Measurements from ENCODE around the gene SRC.
"Not testable (repeated sequence)": the region's sequence is repeated elsewhere in the genome, so short reads cannot be mapped to it uniquely, and the experiment has no call there.

Gene SRC

DNA sequence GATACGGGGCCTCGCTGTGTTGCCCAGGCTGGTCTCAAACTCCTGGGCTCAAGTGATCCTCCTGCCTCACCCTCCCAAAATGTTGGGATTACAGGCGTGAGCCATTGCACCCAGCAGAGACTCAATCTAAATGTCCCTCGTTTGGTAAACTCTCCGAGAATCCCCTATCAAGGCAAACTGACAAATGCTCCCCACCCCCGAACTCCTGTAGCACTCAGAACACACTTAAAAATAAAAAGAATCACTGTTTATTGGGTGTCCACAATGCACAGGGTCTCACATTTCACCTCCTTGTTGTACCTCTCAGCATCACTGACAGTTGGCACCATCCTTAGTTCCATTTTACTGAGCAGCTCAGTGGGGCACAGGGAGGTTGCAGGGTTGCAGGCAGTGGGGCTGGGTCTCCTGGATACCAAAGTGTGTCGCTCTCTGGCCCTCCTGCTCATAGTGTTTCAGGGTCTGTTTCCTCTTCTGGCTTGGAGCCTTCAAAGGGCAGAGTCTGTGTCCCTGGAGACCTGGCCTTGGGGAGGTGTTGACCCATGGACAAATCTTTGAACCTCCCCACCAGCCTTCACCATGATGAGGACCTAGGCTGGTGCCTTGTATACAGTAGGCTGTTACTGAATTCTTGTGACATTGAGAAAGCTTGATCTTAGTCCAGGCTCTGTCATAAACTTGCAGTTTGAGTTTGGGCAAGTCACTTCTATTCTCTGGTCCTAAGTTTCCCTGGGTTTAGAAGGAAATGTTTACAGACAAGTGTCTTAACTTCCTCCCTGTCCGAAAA lies 8.5 kb upstream of the SRC start:
- no peak for DNase-seq

GRCh38 chr20:37338380-37338779 lies 7.6 kb upstream of the SRC start:
- not testable (repeated sequence) for DNase-seq

- no peak for DNase-seq
Observed at GRCh38 chr20:37339208-37339607, 6.7 kb upstream of the SRC start.

- not testable (repeated sequence) for DNase-seq
Observed at GRCh38 chr20:37339764-37340109, 6.2 kb upstream of the SRC start.

DNA sequence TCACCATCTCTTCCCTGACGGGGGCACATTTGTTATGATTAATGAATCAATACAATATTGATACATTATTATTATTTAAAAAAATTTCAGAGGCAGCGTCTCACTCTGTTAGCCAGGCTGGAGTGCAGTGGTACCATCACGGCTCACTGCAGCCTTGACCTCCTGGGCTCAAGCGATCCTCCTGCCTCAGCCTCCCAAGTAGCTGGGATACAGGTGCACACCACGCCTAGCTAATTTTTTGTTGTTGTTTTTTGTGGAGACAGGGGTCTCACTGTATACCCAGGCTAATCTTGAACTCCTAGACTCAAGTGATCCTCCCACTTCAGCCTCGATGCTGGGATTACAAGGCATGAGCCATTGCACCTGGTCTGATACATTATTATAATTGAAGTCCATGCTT lies 4.9 kb upstream of the SRC start:
- DNase-seq: no peak

GRCh38 chr20:37341632-37342031 lies 4.3 kb upstream of the SRC start:
- no peak for DNase-seq

GRCh38 chr20:37342231-37343177 lies 3.4 kb upstream of the SRC start:
- no peak for DNase-seq

DNA sequence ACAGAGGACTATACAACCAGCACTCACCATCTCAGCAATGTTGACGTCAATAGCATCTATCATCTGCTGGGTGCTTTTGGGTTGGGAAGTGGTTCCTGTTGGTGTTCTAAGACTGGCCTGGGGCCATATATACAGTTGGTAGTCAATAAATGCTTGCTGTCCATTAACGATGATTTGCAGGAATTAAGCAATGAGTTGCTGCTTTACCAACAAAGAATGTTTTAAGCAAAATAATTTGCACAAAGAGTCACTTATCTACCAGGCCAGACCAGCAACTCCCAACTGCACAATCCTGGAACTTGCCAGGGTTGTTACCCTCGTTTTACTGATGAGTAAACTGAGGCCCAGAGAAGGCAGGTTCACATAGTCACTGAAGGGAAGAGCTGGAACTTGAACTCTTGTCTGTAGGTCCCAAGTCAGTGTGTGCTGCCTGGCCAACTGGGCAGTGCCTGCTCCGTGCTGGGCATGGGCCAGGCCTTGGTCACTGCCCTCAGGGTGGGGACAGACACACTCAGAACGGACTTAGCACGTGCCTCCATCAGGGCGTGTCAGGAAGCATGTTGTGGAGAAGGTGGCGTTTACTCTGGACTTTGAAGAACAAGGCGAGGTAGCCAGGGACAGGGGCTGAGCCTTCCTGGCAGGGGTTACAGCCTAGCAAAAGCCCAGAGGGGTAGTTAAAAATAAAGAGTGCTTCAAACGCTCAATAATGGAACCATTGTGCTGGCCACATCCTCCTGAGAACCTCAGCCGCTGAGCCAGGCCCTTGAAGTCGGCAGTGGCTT lies 2.5 kb upstream of the SRC start:
- DNase-seq: no peak

DNA sequence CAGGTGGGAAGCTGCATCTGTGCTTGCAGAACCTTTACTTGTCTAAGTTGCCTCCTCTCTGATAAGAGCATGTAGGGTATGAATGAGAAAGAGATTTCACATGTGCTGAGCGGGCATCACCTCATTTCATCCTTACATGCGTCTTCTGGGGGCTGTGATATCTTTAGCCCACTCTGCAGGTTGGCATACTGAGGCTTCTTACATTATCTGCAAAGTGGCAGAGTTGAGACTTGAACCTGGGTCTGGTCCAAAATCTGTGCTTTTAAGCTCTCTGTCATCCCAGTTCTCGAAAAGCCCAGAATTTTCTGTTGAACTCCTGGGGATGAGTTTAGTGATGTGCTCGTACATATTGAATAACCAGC lies 2.0 kb upstream of the SRC start:
- no peak for DNase-seq

GRCh38 chr20:37344506-37345338 lies 1.2 kb upstream of the SRC start:
- DNase-seq: no peak

GRCh38 chr20:37346236-37346534 lies 245 bp downstream of the SRC start:
- DNase-seq: no peak

DNA sequence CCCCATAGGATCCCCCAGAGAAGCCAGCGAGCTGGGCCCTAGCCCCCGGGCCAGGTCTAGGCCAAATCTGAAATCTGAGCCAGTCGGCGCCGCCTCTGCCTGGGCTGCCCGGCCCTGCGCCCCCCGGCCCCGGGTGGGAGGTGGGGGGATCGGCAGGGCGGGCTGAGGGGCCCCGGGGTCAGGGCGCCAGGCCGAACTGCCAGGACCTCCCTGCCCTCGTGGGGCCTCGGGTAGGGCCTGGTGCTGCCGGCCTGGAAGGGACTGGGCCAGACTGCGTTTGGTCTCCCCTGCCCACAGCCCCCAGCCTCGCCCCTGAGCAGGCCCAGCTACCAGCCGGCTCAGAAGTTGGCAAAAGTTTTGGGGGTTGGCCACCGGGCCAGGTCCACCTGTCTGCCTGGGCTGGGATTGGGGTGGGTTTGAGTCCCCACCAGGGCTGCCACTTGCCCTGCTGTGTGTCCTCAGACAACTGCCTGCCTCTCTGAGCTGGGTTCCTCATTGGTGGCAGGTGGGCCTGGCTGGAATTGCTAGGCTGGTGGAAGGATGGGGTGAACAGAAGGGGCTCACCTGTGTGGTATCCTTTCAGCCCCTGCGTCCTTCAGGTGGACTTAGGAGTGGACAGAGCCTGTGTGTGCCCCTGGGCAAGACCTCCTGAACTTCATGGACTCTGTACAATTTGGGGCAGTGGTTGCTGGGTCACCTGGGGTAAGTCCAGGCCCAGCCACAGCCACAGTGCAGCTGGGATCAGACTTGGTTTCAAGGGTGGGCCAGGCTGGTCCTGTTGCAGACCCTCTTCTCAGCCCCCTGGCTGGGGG lies 801 bp downstream of the SRC start:
- no peak for DNase-seq

GRCh38 chr20:37347347-37347823 lies 1.4 kb downstream of the SRC start:
- no peak for DNase-seq

- no peak for DNase-seq
Observed at GRCh38 chr20:37347891-37348791, 2.2 kb downstream of the SRC start.

DNA sequence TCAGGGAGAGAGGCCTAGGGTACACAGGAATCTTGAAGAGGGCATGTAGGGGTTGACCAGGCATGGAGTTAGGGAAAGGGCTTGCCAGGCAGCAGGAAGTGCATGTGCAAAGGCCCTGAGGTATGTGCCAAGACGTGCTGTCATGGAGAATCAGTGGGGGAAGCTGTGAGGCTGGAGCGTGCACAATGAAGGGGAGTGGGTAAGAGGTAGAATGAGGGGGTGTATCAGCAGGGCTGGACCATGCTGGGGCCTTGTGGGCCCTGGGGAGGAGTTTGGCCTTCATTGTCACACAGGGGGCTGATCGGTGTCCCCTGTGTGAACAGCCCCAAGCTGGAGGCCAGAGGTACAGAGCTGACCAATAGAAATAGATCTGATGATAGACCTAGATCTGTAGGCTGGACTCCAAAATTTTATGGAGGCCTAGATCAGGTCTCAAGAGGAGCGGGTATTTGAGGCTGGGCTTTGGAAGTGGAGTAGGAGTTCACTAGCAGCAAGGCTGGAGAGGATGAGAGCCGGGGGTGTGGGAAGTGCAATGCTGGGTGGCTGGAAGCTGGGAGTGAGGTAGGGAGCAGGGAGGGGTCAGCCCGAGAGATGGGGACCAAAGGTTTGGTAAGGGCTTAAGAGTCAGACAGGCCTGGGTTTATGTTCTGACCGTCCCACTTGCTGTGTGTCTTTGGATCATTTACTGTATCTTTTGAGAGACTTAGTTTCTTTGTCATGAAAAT lies 3.0 kb downstream of the SRC start:
- DNase-seq: no peak

GRCh38 chr20:37349517-37350491 lies 3.9 kb downstream of the SRC start:
- no peak for DNase-seq

DNA sequence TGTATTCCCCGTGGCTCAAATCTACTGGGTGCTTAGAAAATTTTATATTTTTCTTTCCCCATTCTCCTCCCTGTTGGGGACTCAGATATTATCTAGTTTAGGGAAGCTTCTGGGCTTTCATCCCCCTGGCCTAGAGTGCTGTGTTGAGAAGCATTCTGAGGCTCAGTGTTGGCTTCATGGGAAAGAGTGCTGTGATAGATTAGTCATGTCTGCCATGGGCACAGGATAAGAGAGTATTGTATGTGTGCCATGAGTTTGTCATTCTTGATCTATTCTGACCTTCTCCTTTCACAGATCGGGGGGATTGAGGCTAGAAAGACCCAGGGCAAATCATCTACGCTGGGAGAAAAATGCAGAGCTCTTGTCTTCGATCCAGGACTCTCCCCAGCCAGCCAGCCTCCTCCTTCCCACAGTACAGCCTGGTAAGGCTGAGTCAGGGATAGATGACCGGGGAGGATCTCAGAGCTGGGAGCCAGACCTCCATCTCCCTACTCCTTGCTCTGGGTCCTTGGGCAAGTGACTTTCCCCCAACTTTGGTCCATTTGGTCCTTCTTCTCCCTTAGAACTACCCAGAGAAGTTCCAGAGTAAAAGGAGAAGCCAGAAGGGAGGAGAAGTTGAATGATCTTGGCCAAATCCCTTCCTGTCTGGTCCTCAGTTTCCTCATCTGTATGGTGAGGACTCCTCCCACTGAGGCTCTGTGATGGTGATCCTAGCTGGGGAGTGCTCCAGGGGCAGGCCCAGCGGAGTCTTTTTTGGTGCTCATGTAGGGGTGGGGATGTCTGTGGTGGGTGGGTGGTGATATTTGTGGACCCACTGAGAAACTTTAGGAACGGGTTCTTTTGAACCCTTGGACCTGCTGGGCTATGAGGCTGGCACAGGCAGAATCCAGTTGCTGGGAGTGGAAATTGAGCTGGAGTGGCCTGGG lies 5.0 kb downstream of the SRC start:
- DNase-seq: no peak
